SK-N-SH treated with all-trans-retinoic acid at 6 μM for 48 hours (cell line): ENCODE data around the gene SPIRE2.

Experiments
- ESRRG ChIP-seq: fragments of 250-450 bp; sonication (Bioruptor Pico); IDR thresholded peaks from 2 replicates; pipeline ENCODE4 v1.6.1; 2021; ENCODE audit warnings: mild to moderate bottlenecking
- RARB ChIP-seq: fragments of 250-450 bp; sonication (Bioruptor Pico); IDR thresholded peaks from 2 replicates; pipeline ENCODE4 v1.8.0; 2021; ENCODE audit warnings: mild to moderate bottlenecking, moderate library complexity
- ZNF8 ChIP-seq: fragments of 450-650 bp; formaldehyde crosslinking; IDR thresholded peaks from 2 replicates; pipeline ENCODE4 v1.5.0; 2020; ENCODE audit warnings: mild to moderate bottlenecking, moderate library complexity

DNA sequence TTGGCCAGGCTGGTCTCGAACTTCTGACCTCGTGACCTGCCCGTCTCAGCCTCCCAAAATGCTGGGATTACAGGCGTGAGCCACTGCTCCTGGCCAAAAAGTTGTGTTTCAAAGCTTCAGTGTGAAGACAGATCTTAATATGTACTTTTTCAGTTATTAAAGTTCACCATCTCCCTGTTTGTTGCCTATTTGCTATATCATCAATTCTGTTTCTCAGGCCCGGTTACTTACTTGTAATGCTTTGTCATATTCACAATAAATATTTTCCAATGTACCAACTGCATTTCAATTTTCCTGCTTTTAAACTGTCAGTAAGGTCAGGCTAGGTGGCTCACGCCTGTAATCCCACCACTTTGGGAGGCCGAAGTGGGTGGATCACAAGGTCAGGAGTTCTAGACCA lies 34.3 kb upstream of the SPIRE2 start:
- no peak for TF ChIP-seq ESRRG (CRISPR knock-in tag)
- no peak for TF ChIP-seq ZNF8
- no peak for TF ChIP-seq RARB (CRISPR knock-in tag)
